Ascending aorta (tissue), 2 donors: ENCODE data around the gene MYOM1. TPM values are rescaled to one million over a fixed set of nuclear protein-coding genes. Genes with fewer than 3 reads are reported as not detected.

Experiments used
- DNase-seq, 2 donors: peaks; one replicate each; pipeline ENCODE4 v3.0.0-alpha.2; 2019; ENCODE audit warnings: low spot score in 2 of 2
- H3K27ac ChIP-seq, 2 donors: fragments of 200-600 bp; sonication (generic); one replicate each; pipeline ENCODE4 v1.5.1; 2016 to 2017; ENCODE audit warnings: mild to moderate bottlenecking in 1 of 2
- H3K27me3 ChIP-seq: fragments of 200-600 bp; sonication (generic); one replicate; pipeline ENCODE4 v1.5.1; 2017
- H3K36me3 ChIP-seq, 2 donors: fragments of 200-600 bp; sonication (generic); one replicate each; pipeline ENCODE4 v1.5.1; 2016
- H3K4me1 ChIP-seq, 2 donors: fragments of 200-600 bp; sonication (generic); one replicate each; pipeline ENCODE4 v1.5.1; 2016 to 2017; ENCODE audit warnings: mild to moderate bottlenecking in 1 of 2
- H3K4me3 ChIP-seq, 2 donors: fragments of 200-600 bp; sonication (generic); one replicate each; pipeline ENCODE4 v1.5.1; 2016 to 2017; ENCODE audit warnings: mild to moderate bottlenecking in 1 of 2
- H3K9me3 ChIP-seq, 2 donors: fragments of 200-600 bp; sonication (generic); one replicate each; pipeline ENCODE4 v1.5.1; 2016
- intact Hi-C: fragments of 100-400 bp; cut with DNase I; formaldehyde crosslinking; loops from one replicate; pipeline ENCODE4 v1.15.1; 2023
- total RNA-seq: library from RNA; depleted of rRNA; stranded (reverse); fragments of >200 nt; gene quantifications from one replicate; pipeline ENCODE4 v1.1.0, GENCODE V29; 2016
- TF ChIP-seq, protein P1 (sequence below), 3 experiments: fragments of 200-600 bp in 2 of 3; fragments of 450-650 bp in 1 of 3; sonication (generic) in 2 of 3; IDR thresholded peaks; one replicate each; pipeline ENCODE4 v1.5.1; 2016 to 2019; ENCODE audit warnings: antibody characterized with exemption in 3 of 3, mild to moderate bottlenecking in 1 of 3, moderate library complexity in 1 of 3

Gene MYOM1
- total RNA-seq, 1 donor from 2014 or later = 7.8 TPM

DNA sequence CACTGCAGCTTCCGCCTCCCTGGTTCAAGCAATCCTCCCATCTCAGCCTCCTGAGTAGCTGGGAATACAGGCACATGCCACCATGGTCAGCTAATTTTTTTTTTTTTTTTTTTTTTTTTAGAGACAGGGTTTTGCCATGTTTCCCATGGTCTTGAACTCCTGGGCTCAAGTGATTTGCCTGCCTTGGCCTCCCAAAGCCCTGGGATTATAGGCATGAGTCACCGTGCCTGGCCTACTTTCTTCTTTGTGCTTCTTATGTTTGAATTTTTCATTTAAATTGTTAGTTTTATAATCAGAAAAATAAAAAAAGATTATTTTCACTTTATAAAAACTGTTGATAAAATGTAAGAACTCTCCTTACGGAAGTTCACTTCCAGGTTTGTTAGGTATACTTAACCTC lies 105.3 kb downstream of the MYOM1 start:
- H3K27ac ChIP-seq = no peak overlapping the region
- peaks cover 9 to 18% of the 10 kb centered on the region in 2 donors for H3K36me3 ChIP-seq
- TF ChIP-seq, protein P1, sequence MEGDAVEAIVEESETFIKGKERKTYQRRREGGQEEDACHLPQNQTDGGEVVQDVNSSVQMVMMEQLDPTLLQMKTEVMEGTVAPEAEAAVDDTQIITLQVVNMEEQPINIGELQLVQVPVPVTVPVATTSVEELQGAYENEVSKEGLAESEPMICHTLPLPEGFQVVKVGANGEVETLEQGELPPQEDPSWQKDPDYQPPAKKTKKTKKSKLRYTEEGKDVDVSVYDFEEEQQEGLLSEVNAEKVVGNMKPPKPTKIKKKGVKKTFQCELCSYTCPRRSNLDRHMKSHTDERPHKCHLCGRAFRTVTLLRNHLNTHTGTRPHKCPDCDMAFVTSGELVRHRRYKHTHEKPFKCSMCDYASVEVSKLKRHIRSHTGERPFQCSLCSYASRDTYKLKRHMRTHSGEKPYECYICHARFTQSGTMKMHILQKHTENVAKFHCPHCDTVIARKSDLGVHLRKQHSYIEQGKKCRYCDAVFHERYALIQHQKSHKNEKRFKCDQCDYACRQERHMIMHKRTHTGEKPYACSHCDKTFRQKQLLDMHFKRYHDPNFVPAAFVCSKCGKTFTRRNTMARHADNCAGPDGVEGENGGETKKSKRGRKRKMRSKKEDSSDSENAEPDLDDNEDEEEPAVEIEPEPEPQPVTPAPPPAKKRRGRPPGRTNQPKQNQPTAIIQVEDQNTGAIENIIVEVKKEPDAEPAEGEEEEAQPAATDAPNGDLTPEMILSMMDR (IDR thresholded peaks at IDR 0.05) = no peak
- no peak for DNase-seq
- H3K27me3 ChIP-seq = no peaks in the 10 kb centered on the region
- no peaks in the 10 kb centered on the region for H3K4me1 ChIP-seq
- intact Hi-C loops = no loop called here
- no peaks in the 10 kb centered on the region for H3K9me3 ChIP-seq
- no peak overlapping the region for H3K4me3 ChIP-seq

GRCh38 chr18:3114026-3114425 lies 105.7 kb downstream of the MYOM1 start:
- no peak for DNase-seq
- Histone ChIP-seq H3K27ac (no peak overlapping the region), H3K4me1 (no peaks in the 10 kb centered on the region), H3K36me3 (peaks cover 8 to 14% of the 10 kb centered on the region in 2 donors), H3K27me3 (no peaks in the 10 kb centered on the region), H3K4me3 (no peak overlapping the region), H3K9me3 (no peaks in the 10 kb centered on the region)
- TF ChIP-seq, protein P1 (IDR thresholded peaks at IDR 0.05) = no peak
- intact Hi-C loops = no loop called here

GRCh38 chr18:3111523-3112240 lies 108.1 kb downstream of the MYOM1 start:
- Histone ChIP-seq H3K27ac (no peak overlapping the region), H3K4me1 (no peaks in the 10 kb centered on the region), H3K9me3 (no peaks in the 10 kb centered on the region), H3K36me3 (peaks cover 8 to 11% of the 10 kb centered on the region in 2 donors), H3K4me3 (no peak overlapping the region), H3K27me3 (no peaks in the 10 kb centered on the region)
- TF ChIP-seq, protein P1 (IDR thresholded peaks at IDR 0.05) = no peak
- no peak for DNase-seq
- intact Hi-C loops = no loop called here

- Histone ChIP-seq H3K27me3 (no peaks in the 10 kb centered on the region), H3K4me1 (no peaks in the 10 kb centered on the region), H3K9me3 (no peaks in the 10 kb centered on the region), H3K36me3 (peaks cover 0 to 3% of the 10 kb centered on the region in 2 donors), H3K27ac (no peak overlapping the region), H3K4me3 (no peak overlapping the region)
- TF ChIP-seq, protein P1 (IDR thresholded peaks at IDR 0.05) = no peak
- intact Hi-C loops = no loop called here
- DNase-seq = no peak
Measured at GRCh38 chr18:3110034-3110752, 109.6 kb downstream of the MYOM1 start.

DNA sequence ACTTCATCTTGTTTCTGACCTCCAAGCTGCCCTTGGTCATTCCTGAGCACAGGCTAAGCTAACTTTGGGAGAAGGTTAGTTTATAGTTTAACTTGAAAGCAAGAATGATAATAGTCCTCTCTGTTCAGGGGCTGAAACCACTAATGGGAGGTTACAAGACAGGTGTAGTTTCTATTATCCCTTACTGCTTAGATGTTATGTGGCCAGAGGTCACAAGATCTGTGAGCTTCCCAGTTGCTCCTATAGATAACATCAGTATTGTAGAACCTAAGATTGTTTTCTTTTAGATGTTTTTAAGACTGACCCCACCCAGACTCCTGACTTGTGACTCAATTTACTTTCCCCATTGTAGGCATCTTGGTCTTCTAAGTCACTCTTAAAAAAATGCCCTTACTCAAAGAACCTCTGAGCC lies 112.0 kb downstream of the MYOM1 start:
- intact Hi-C loops = no loop called here
- DNase-seq = no peak
- TF ChIP-seq, protein P1 (IDR thresholded peaks at IDR 0.05) = no peak
- Histone ChIP-seq H3K27me3 (no peaks in the 10 kb centered on the region), H3K9me3 (no peaks in the 10 kb centered on the region), H3K27ac (no peak overlapping the region), H3K4me3 (no peak overlapping the region), H3K4me1 (peaks cover 2 to 3% of the 10 kb centered on the region in 2 donors), H3K36me3 (no peaks in the 10 kb centered on the region)
